Activated naive CD8-positive, alpha-beta T cell treated with anti-CD3 and anti-CD28 coated beads for 36 hours (primary cell): Measurements from ENCODE around the gene CYP4F11. TPM values are rescaled to one million over a fixed set of nuclear protein-coding genes. Genes with fewer than 3 reads are reported as not detected.
"Not testable (repeated sequence)": the region's sequence is repeated elsewhere in the genome, so short reads cannot be mapped to it uniquely, and the experiment has no call there.

Experiments
- DNase-seq: peaks from one replicate; pipeline ENCODE4 v3.0.0; 2021
- H3K27ac Mint-ChIP-seq: one replicate; pipeline ENCODE4 v1.8.0; 2022; ENCODE audit warnings: mild to moderate bottlenecking, moderate library complexity, mixed read lengths
- H3K27me3 Mint-ChIP-seq: one replicate; pipeline ENCODE4 v1.8.0; 2022; ENCODE audit warnings: mild to moderate bottlenecking, mixed read lengths
- H3K36me3 Mint-ChIP-seq: one replicate; pipeline ENCODE4 v1.8.0; 2021; ENCODE audit warnings: mild to moderate bottlenecking, mixed read lengths
- H3K4me1 Mint-ChIP-seq: one replicate; pipeline ENCODE4 v1.8.0; 2021; ENCODE audit warnings: mixed read lengths
- H3K4me3 Mint-ChIP-seq: one replicate; pipeline ENCODE4 v1.8.0; 2022; ENCODE audit warnings: mild to moderate bottlenecking, moderate library complexity, mixed read lengths
- H3K9me3 Mint-ChIP-seq: one replicate; pipeline ENCODE4 v1.8.0; 2022; ENCODE audit warnings: mixed read lengths
- total RNA-seq, 2 experiments: library from RNA; stranded (reverse); gene quantifications; one replicate each; pipeline ENCODE4 v1.2.3, GENCODE V29; 2021

The CYP4F11 gene, protein sequence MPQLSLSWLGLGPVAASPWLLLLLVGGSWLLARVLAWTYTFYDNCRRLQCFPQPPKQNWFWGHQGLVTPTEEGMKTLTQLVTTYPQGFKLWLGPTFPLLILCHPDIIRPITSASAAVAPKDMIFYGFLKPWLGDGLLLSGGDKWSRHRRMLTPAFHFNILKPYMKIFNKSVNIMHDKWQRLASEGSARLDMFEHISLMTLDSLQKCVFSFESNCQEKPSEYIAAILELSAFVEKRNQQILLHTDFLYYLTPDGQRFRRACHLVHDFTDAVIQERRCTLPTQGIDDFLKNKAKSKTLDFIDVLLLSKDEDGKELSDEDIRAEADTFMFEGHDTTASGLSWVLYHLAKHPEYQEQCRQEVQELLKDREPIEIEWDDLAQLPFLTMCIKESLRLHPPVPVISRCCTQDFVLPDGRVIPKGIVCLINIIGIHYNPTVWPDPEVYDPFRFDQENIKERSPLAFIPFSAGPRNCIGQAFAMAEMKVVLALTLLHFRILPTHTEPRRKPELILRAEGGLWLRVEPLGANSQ
- not detected for total RNA-seq

DNA sequence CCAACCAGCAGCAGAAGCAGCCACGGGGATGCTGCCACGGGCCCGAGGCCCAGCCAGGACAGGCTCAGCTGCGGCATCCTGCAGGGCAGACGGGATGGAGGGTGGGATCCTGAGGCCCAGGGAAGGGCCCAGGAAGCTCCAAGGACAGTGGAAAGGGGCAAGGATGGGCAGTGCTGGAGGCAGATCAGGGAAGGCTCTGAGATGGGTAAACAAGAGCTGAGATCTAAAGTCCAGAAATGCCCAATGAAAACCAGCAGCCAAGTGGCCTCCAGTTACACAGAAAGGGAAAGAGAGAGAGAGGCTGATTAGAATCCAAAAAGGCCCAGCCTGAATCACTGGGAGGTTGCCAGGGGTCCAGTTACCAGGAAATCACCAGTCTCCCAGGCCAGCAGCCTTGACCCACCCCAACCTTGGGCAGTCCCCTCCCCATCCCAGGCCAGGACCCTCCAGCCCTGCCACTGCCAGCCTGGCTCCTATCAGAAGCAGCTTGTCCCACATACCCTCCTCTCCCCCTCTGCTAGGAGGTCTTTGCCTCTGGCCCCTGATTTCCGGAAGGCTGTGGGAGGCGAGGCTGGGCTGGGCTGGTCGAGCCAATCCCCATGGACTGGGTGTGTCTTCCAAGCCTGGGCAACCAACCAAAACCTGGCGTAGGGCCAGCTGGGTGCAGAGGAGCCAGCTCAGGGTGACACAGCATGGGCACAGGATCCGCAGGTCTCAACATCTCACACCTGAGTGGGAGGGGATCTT is at the start of gene CYP4F11:
CYP4F11 (minus strand) TSS at position 198 of the 747 bp plus-strand sequence; CDS start at position 77, 121 bp downstream.
- H3K4me1 Mint-ChIP-seq = no peaks in the 10 kb centered on the region
- no peak within 1 kb of the TSS for H3K27ac Mint-ChIP-seq
- DNase-seq = no peak

GRCh38 chr19:15979293-15979692 is 45.0 kb upstream of the CYP4F11 start:
- no peaks in the 10 kb centered on the region for H3K36me3 Mint-ChIP-seq
- peaks cover 8% of the 10 kb centered on the region for H3K9me3 Mint-ChIP-seq
- no peaks in the 10 kb centered on the region for H3K4me1 Mint-ChIP-seq
- H3K27ac Mint-ChIP-seq = no peak overlapping the region
- peaks cover 34% of the 10 kb centered on the region for H3K27me3 Mint-ChIP-seq
- H3K4me3 Mint-ChIP-seq = no peak overlapping the region
- DNase-seq = no peak

More for the DNA sequence above, at the start of gene CYP4F11:
- H3K9me3 Mint-ChIP-seq = peaks cover 4% of the 10 kb centered on the region
- no peak within 1 kb of the TSS for H3K4me3 Mint-ChIP-seq
- peaks cover 7% of the 10 kb centered on the region for H3K36me3 Mint-ChIP-seq
- H3K27me3 Mint-ChIP-seq = peaks cover 35% of the 10 kb centered on the region

DNA sequence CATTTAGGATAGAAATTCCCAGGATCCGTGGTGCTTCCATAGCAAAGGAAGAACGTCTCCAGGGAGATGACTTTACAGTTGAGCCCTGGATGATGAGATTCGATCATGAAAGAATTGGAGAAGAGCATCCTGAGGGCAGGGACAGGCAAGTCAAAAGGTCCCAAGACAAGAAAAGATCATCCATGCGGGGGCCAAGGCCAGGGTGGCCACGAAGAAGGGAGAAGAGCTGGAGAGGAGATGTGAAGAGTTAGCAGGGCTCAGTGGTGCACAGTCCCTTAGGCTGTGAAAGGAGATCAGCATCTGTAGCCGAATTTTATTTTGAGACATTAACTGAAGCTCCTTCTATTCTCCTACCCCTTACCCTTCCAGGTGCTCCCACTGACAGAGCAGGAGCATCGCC is 43.4 kb upstream of the CYP4F11 start:
- Mint-ChIP-seq H3K27me3 (peaks cover 28% of the 10 kb centered on the region), H3K4me3 (no peak overlapping the region), H3K36me3 (no peaks in the 10 kb centered on the region), H3K9me3 (peaks cover 1% of the 10 kb centered on the region), H3K4me1 (no peaks in the 10 kb centered on the region), H3K27ac (no peak overlapping the region)
- no peak for DNase-seq

DNA sequence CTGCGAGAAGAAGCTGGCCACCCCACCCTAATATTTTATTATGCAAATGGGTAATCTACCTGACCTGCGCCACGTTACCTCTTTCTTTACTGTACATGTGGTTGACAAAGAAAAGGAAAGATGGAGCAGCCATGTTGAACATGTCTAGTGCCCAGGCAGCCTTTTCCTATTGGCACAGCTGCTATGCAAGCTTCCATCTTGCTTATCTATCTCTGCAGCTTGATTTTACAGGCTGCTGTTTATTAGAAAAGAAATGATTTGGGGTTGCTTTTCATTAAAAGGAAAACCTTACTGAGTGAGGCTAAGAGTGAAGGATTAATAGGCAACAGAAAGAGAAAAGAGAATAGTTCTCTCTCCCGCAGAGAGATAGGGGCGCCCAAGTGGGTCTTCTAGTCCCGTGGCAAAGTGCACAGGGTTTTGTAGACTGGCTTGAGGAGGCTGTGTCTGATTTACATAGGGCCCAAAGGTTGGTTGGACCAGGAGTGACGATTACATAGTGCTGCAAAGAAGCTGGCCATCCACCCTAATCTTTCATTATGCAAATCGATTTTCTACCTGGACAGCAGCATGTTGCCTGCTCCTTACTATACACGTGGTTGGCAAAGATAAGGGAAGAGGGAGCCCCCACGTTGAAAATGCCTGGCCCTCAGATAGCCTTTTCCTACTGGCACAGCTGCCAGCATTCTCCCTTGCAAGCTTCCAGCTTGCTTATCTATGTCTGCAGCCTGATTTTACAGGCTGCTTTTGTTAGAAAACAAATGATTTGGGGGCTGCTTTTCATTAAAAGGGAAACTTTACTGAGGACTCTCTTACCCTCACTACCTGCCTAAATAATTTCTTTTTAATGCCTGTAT is 42.7 kb upstream of the CYP4F11 start:
- Mint-ChIP-seq H3K4me1 (no peaks in the 10 kb centered on the region), H3K9me3 (no peaks in the 10 kb centered on the region), H3K36me3 (no peaks in the 10 kb centered on the region), H3K4me3 (no peak overlapping the region), H3K27ac (no peak overlapping the region), H3K27me3 (peaks cover 28% of the 10 kb centered on the region)
- DNase-seq = no peak

- DNase-seq = no peak
- H3K27ac Mint-ChIP-seq = no peak overlapping the region
- H3K4me3 Mint-ChIP-seq = no peak overlapping the region
- no peaks in the 10 kb centered on the region for H3K4me1 Mint-ChIP-seq
- H3K27me3 Mint-ChIP-seq = peaks cover 23% of the 10 kb centered on the region
- no peaks in the 10 kb centered on the region for H3K36me3 Mint-ChIP-seq
- peaks cover 2% of the 10 kb centered on the region for H3K9me3 Mint-ChIP-seq
Observed at GRCh38 chr19:15974856-15975255, 40.5 kb upstream of the CYP4F11 start.

DNA sequence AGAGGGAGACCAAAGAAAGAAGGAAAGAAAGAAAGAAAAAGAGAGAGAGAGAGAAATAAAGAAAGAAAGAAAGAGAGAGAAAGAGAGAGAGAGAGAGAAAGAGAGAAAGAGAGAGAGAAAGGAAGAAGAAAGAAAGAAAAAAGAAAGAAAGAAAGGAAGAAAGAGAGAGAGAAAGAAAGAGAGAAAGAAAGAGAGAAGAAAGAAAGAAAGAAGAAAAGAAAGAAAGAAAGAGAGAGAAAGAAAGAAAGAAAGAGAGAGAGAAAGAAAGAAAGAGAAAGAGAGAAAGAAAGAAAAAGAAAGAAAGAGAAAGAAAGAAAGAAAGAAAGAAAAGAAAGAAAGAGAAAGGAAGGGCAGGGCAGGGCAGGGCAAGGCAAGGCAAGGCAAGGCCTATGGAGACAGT is 37.7 kb upstream of the CYP4F11 start:
- H3K27me3 Mint-ChIP-seq = peaks cover 13% of the 10 kb centered on the region
- not testable (repeated sequence) for H3K27ac Mint-ChIP-seq, H3K4me3 Mint-ChIP-seq, DNase-seq, H3K36me3 Mint-ChIP-seq, H3K4me1 Mint-ChIP-seq, H3K9me3 Mint-ChIP-seq

GRCh38 chr19:15971224-15971780 is 37.0 kb upstream of the CYP4F11 start:
- Mint-ChIP-seq H3K9me3 (peaks cover 2% of the 10 kb centered on the region), H3K27ac (no peak overlapping the region), H3K36me3 (no peaks in the 10 kb centered on the region), H3K27me3 (peaks cover 14% of the 10 kb centered on the region), H3K4me1 (no peaks in the 10 kb centered on the region), H3K4me3 (no peak overlapping the region)
- no peak for DNase-seq

- Mint-ChIP-seq H3K27ac (no peak overlapping the region), H3K27me3 (peaks cover 26% of the 10 kb centered on the region), H3K36me3 (no peaks in the 10 kb centered on the region), H3K4me1 (no peaks in the 10 kb centered on the region), H3K9me3 (no peaks in the 10 kb centered on the region), H3K4me3 (no peak overlapping the region)
- no peak for DNase-seq
Observed at GRCh38 chr19:15964231-15964630, 29.9 kb upstream of the CYP4F11 start.

DNA sequence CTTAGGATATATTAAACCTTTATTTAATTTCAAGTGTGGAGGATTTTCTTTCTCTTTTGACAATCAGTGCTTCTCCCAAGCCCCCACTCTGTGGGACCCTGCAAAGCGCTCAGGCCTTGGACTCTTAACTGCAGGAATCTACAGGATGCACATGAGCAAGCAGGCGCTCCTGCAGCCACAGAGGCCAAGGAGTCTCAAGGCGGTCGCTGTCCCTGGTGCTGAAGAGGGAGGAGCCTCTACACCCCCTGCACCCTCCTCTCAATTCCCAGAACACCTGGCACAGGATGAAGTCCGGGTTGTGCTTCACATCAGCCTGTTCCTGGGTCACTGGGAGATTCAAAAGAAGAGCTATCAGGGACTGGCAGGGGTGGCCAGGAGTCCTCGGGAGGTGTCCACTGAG is 28.0 kb upstream of the CYP4F11 start:
- Mint-ChIP-seq H3K4me3 (no peak overlapping the region), H3K4me1 (no peaks in the 10 kb centered on the region), H3K27ac (no peak overlapping the region), H3K9me3 (no peaks in the 10 kb centered on the region), H3K36me3 (no peaks in the 10 kb centered on the region), H3K27me3 (peaks cover 28% of the 10 kb centered on the region)
- no peak for DNase-seq

DNA sequence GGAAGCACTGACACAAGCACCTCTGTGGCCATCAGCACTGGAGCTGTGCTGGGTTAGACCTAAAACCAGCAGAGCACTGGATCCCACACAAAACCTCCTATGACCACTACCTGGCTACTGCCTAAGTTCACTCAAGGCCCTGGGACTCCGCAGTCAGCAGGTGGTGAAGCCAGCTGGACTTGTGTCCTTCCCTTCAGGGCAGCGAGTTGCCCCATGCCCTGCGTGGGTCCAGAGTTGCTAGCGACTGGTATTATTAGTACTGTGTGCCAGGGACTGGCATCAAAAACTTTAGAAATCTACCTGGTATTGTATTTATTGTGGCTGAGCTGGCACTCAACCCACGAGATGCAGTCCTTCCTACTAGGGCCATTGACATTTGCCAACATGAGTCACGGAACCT is 20.5 kb upstream of the CYP4F11 start:
- Mint-ChIP-seq H3K4me3 (no peak overlapping the region), H3K27ac (no peak overlapping the region), H3K9me3 (no peaks in the 10 kb centered on the region), H3K4me1 (no peaks in the 10 kb centered on the region), H3K36me3 (no peaks in the 10 kb centered on the region), H3K27me3 (peaks cover 53% of the 10 kb centered on the region)
- DNase-seq = no peak

GRCh38 chr19:15948223-15949058 is 14.1 kb upstream of the CYP4F11 start, which contains the start of gene OR10H4:
OR10H4 (plus strand) TSS chr19:15949008; CDS start chr19:15949008, 0 bp downstream.
- no peaks in the 10 kb centered on the region for H3K4me1 Mint-ChIP-seq
- no peak within 1 kb of the TSS for H3K4me3 Mint-ChIP-seq
- H3K27me3 Mint-ChIP-seq = peaks cover 56% of the 10 kb centered on the region
- DNase-seq = no peak
- peaks cover 7% of the 10 kb centered on the region for H3K36me3 Mint-ChIP-seq
- H3K9me3 Mint-ChIP-seq = peaks cover 9% of the 10 kb centered on the region
- H3K27ac Mint-ChIP-seq = no peak within 1 kb of the TSS

- peaks cover 9% of the 10 kb centered on the region for H3K9me3 Mint-ChIP-seq
- H3K4me1 Mint-ChIP-seq = peaks cover 2% of the 10 kb centered on the region
- H3K27ac Mint-ChIP-seq = no peak overlapping the region
- no peak for DNase-seq
- peaks cover 7% of the 10 kb centered on the region for H3K36me3 Mint-ChIP-seq
- H3K27me3 Mint-ChIP-seq = peaks cover 47% of the 10 kb centered on the region
- no peak overlapping the region for H3K4me3 Mint-ChIP-seq
Observed at GRCh38 chr19:15945301-15945700, 11.0 kb upstream of the CYP4F11 start.

GRCh38 chr19:15944401-15944800 is 10.1 kb upstream of the CYP4F11 start:
- Mint-ChIP-seq H3K36me3 (peaks cover 5% of the 10 kb centered on the region), H3K9me3 (peaks cover 7% of the 10 kb centered on the region), H3K4me1 (peaks cover 2% of the 10 kb centered on the region), H3K27ac (no peak overlapping the region), H3K27me3 (peaks cover 40% of the 10 kb centered on the region), H3K4me3 (no peak overlapping the region)
- no peak for DNase-seq

- H3K27ac Mint-ChIP-seq = no peak overlapping the region
- H3K4me3 Mint-ChIP-seq = no peak overlapping the region
- H3K36me3 Mint-ChIP-seq = no peaks in the 10 kb centered on the region
- no peaks in the 10 kb centered on the region for H3K9me3 Mint-ChIP-seq
- peaks cover 24% of the 10 kb centered on the region for H3K27me3 Mint-ChIP-seq
- H3K4me1 Mint-ChIP-seq = peaks cover 2% of the 10 kb centered on the region
- DNase-seq = no peak
Observed at GRCh38 chr19:15937771-15938170, 3.4 kb upstream of the CYP4F11 start.
